H9 (cell line): ENCODE data around the gene UBA5. TPM values are rescaled to one million over a fixed set of nuclear protein-coding genes. Genes with fewer than 3 reads are reported as not detected.

Experiments used
- DNase-seq: peaks from one replicate; pipeline ENCODE4 v3.0.0-alpha.2; 2017
- H2AFZ ChIP-seq: one replicate; pipeline ENCODE4 v1.6.1; 2013; ENCODE audit warnings: mild to moderate bottlenecking, low read length, control low read depth, moderate library complexity
- H2AK5ac ChIP-seq: 2 replicates; pipeline ENCODE4 v1.6.1; 2013; ENCODE audit warnings: low read length, control low read depth, mixed read lengths; ENCODE audit not compliant: insufficient read length
- H2BK120ac ChIP-seq: one replicate; pipeline ENCODE4 v1.6.1; 2013; ENCODE audit warnings: low read depth, mild to moderate bottlenecking, low read length, control low read depth, inconsistent platforms; ENCODE audit not compliant: poor library complexity, severe bottlenecking
- H2BK12ac ChIP-seq: 2 replicates; pipeline ENCODE4 v1.6.1; 2013; ENCODE audit warnings: low read length, control low read depth, mixed read lengths, low read depth; ENCODE audit not compliant: insufficient read length
- H2BK15ac ChIP-seq: 2 replicates; pipeline ENCODE4 v1.6.1; 2013; ENCODE audit warnings: low read depth, low read length, control low read depth
- H2BK20ac ChIP-seq: one replicate; pipeline ENCODE4 v1.6.1; 2013; ENCODE audit warnings: low read depth, mild to moderate bottlenecking, low read length, control low read depth, inconsistent platforms; ENCODE audit not compliant: poor library complexity, severe bottlenecking
- H2BK5ac ChIP-seq: 2 replicates; pipeline ENCODE4 v1.6.1; 2013; ENCODE audit warnings: low read length, control low read depth, mixed read lengths; ENCODE audit not compliant: insufficient read length
- H3K14ac ChIP-seq: 2 replicates; pipeline ENCODE4 v1.6.1; 2013; ENCODE audit warnings: low read length, control low read depth; ENCODE audit not compliant: insufficient read depth
- H3K18ac ChIP-seq: 2 replicates; pipeline ENCODE4 v1.6.1; 2013; ENCODE audit warnings: low read depth, mild to moderate bottlenecking, mixed read lengths, low read length, control low read depth; ENCODE audit not compliant: insufficient read length
- H3K23ac ChIP-seq: 2 replicates; pipeline ENCODE4 v1.6.1; 2013; ENCODE audit warnings: low read length, control low read depth, mixed read lengths, low read depth; ENCODE audit not compliant: insufficient read length
- H3K23me2 ChIP-seq: 2 replicates; pipeline ENCODE4 v1.6.1; 2013; ENCODE audit warnings: low read depth, mild to moderate bottlenecking, mixed read lengths, low read length, control low read depth; ENCODE audit not compliant: insufficient read length, poor library complexity, severe bottlenecking
- H3K27ac ChIP-seq: 2 replicates; pipeline ENCODE4 v1.5.1; 2013; ENCODE audit warnings: low read length, control low read depth, mixed read lengths, low read depth; ENCODE audit not compliant: insufficient read length
- H3K27me3 ChIP-seq: 2 replicates; pipeline ENCODE4 v1.6.1; 2013; ENCODE audit warnings: low read length, control low read depth, inconsistent platforms; ENCODE audit not compliant: insufficient read depth
- H3K4ac ChIP-seq: 2 replicates; pipeline ENCODE4 v1.6.1; 2013; ENCODE audit warnings: low read depth, mild to moderate bottlenecking, control low read depth, inconsistent platforms, low read length, moderate library complexity
- H3K4me1 ChIP-seq: 2 replicates; pipeline ENCODE4 v1.6.1; 2013; ENCODE audit warnings: low read length, control low read depth, inconsistent platforms; ENCODE audit not compliant: insufficient read depth
- H3K4me2 ChIP-seq: 2 replicates; pipeline ENCODE4 v1.6.1; 2013; ENCODE audit warnings: low read length, control low read depth, mixed read lengths; ENCODE audit not compliant: insufficient read length, insufficient read depth
- H3K56ac ChIP-seq: 2 replicates; pipeline ENCODE4 v1.6.1; 2013; ENCODE audit warnings: low read depth, mild to moderate bottlenecking, mixed read lengths, low read length, control low read depth; ENCODE audit not compliant: insufficient read length
- H3K79me1 ChIP-seq: 2 replicates; pipeline ENCODE4 v1.6.1; 2013; ENCODE audit warnings: low read depth, mild to moderate bottlenecking, moderate library complexity, low read length, control low read depth, inconsistent platforms; ENCODE audit not compliant: insufficient read depth, poor library complexity, severe bottlenecking
- H3K79me2 ChIP-seq: 2 replicates; pipeline ENCODE4 v1.6.1; 2013; ENCODE audit warnings: low read length, control low read depth, inconsistent platforms; ENCODE audit not compliant: insufficient read depth
- H3K9ac ChIP-seq: 2 replicates; pipeline ENCODE4 v1.6.1; 2013; ENCODE audit warnings: low read length, control low read depth, mixed read lengths; ENCODE audit not compliant: insufficient read length; ENCODE audit errors: extremely low read depth
- H3K9me3 ChIP-seq: one replicate; pipeline ENCODE4 v1.6.1; 2013; ENCODE audit warnings: low read depth, low read length, inconsistent platforms; ENCODE audit not compliant: control insufficient read depth
- H3T11ph ChIP-seq: one replicate; pipeline ENCODE4 v1.6.1; 2013; ENCODE audit warnings: mild to moderate bottlenecking, low read length, control low read depth, inconsistent platforms
- H4K20me1 ChIP-seq: one replicate; pipeline ENCODE4 v1.6.1; 2013; ENCODE audit not compliant: control insufficient read depth, insufficient read length, insufficient read depth
- H4K5ac ChIP-seq: 2 replicates; pipeline ENCODE4 v1.6.1; 2013; ENCODE audit warnings: low read depth, mild to moderate bottlenecking, mixed read lengths, low read length, control low read depth; ENCODE audit not compliant: insufficient read length
- H4K8ac ChIP-seq: replicated peaks from 2 replicates; pipeline ENCODE4 v1.6.1; 2013; ENCODE audit warnings: low read length, control low read depth, mixed read lengths, low read depth; ENCODE audit not compliant: insufficient read length
- H4K91ac ChIP-seq: 2 replicates; pipeline ENCODE4 v1.6.1; 2013; ENCODE audit warnings: low read depth, mild to moderate bottlenecking, moderate library complexity, mixed read lengths, low read length, control low read depth; ENCODE audit not compliant: insufficient read length
- H3K27ac Mint-ChIP-seq, 3 experiments: 2 replicates in 2 of 3; 3 replicates in 1 of 3; pipeline ENCODE4 v1.8.0; 2020 to 2021; ENCODE audit warnings: mixed read lengths in 3 of 3, mild to moderate bottlenecking in 1 of 3, moderate library complexity in 1 of 3
- H3K27me3 Mint-ChIP-seq: 2 replicates; pipeline ENCODE4 v1.8.0; 2021; ENCODE audit warnings: low read depth, mild to moderate bottlenecking, moderate library complexity, mixed read lengths
- H3K36me3 Mint-ChIP-seq, 3 experiments: 2 replicates in 2 of 3; 3 replicates in 1 of 3; pipeline ENCODE4 v1.8.0; 2020 to 2021; ENCODE audit warnings: low read depth in 3 of 3, mixed read lengths in 3 of 3; ENCODE audit not compliant: insufficient read depth in 1 of 3
- H3K4me1 Mint-ChIP-seq, 2 experiments: 2 replicates each; pipeline ENCODE4 v1.8.0; 2020; ENCODE audit warnings: mixed read lengths in 2 of 2
- H3K4me3 Mint-ChIP-seq, 2 experiments: 2 replicates in 1 of 2; 3 replicates in 1 of 2; pipeline ENCODE4 v1.8.0; 2020 to 2021; ENCODE audit warnings: mild to moderate bottlenecking in 2 of 2, mixed read lengths in 2 of 2, moderate library complexity in 1 of 2
- H3K9me3 Mint-ChIP-seq, 2 experiments: 2 replicates in 1 of 2; 3 replicates in 1 of 2; pipeline ENCODE4 v1.8.0; 2020; ENCODE audit warnings: mild to moderate bottlenecking in 2 of 2, mixed read lengths in 2 of 2, moderate library complexity in 1 of 2
- CTCF ChIP-seq: fragments of 200-600 bp; sonication (generic); conservative IDR thresholded peaks from 3 replicates; pipeline ENCODE4 v1.8.0; 2021; ENCODE audit warnings: antibody characterized with exemption, mild to moderate bottlenecking
- WGBS: extraction: QIAGEN DNeasy Blood & Tissue Kit; methylation state at CpG from one replicate; pipeline ENCODE4 v1.1.7; 2013; ENCODE audit warnings: missing lambda C conversion rate, low lambda C conversion rate, mixed read lengths; ENCODE audit not compliant: insufficient read length; ENCODE audit errors: extremely low coverage; 5-methylcytosine and 5-hydroxymethylcytosine counted together
- total RNA-seq: library from RNA; stranded (reverse); gene quantifications from 2 replicates; pipeline ENCODE4 v1.2.1, GENCODE V29; 2021

UBA5 gene
- total RNA-seq, 1 experiment from 2014 or later = 37.7 TPM

- Histone ChIP-seq H3K56ac (no peak overlapping the region), H3K9ac (no peak overlapping the region), H3K79me2 (no peaks in the 10 kb centered on the region), H3K27me3 (no peaks in the 10 kb centered on the region), H3K27ac (no peak overlapping the region), H2AFZ (no peak overlapping the region), H3K23me2 (no peaks in the 10 kb centered on the region), H3K9me3 (no peaks in the 10 kb centered on the region), H4K91ac (no peak overlapping the region), H3T11ph (no peak overlapping the region), H2BK12ac (no peak overlapping the region), H2BK120ac (no peak overlapping the region), H3K79me1 (no peaks in the 10 kb centered on the region), H2BK5ac (no peak overlapping the region), H4K5ac (no peak overlapping the region), H3K18ac (no peak overlapping the region), H3K4me2 (no peak overlapping the region), H4K8ac (no peak overlapping the region), H3K23ac (no peak overlapping the region), H3K4me1 (no peaks in the 10 kb centered on the region), H2AK5ac (no peak overlapping the region), H2BK15ac (no peak overlapping the region), H2BK20ac (no peak overlapping the region), H3K14ac (no peak overlapping the region), H3K4ac (no peak overlapping the region), H4K20me1 (no peaks in the 10 kb centered on the region)
- WGBS = no CpG with 5 or more reads among the region's 1 CpG
- Mint-ChIP-seq H3K9me3 (no peaks in the 10 kb centered on the region), H3K36me3 (no peaks in the 10 kb centered on the region), H3K4me3 (no peak overlapping the region), H3K27me3 (no peaks in the 10 kb centered on the region), H3K27ac (no peak overlapping the region), H3K4me1 (no peaks in the 10 kb centered on the region)
- no peak for TF ChIP-seq CTCF
- no peak for DNase-seq
Observed at GRCh38 chr3:132650153-132650552, 10.0 kb upstream of the UBA5 start.
